Loucy (cell line): ENCODE results near the gene CAB39.

Source experiments
- H2AFZ ChIP-seq: fragments of 200-600 bp; sonication (generic); 2 replicates; pipeline ENCODE4 v1.6.0; 2016; ENCODE audit warnings: antibody characterized with exemption, mild to moderate bottlenecking, low read length, moderate library complexity
- H3F3A ChIP-seq: fragments of 200-600 bp; 2 replicates; pipeline ENCODE4 v1.6.0; 2016; ENCODE audit warnings: antibody characterized with exemption, low read depth, mild to moderate bottlenecking
- H3K27me3 ChIP-seq: fragments of 200-600 bp; sonication (generic); 2 replicates; pipeline ENCODE4 v1.6.1; 2014; ENCODE audit warnings: low read length, mild to moderate bottlenecking; ENCODE audit not compliant: insufficient read depth, poor library complexity, severe bottlenecking
- H3K36me3 ChIP-seq: fragments of 200-600 bp; sonication (generic); 2 replicates; pipeline ENCODE4 v1.6.1; 2016; ENCODE audit warnings: low read length; ENCODE audit not compliant: insufficient read depth
- H3K4me1 ChIP-seq: fragments of 200-600 bp; sonication (generic); 2 replicates; pipeline ENCODE4 v1.5.1; 2014; ENCODE audit warnings: low read length, mild to moderate bottlenecking; ENCODE audit not compliant: insufficient read depth, poor library complexity, severe bottlenecking
- H3K4me2 ChIP-seq: fragments of 200-600 bp; sonication (generic); 2 replicates; pipeline ENCODE4 v1.6.0; 2014; ENCODE audit warnings: antibody characterized with exemption, low read length, low read depth, mild to moderate bottlenecking; ENCODE audit not compliant: poor library complexity, severe bottlenecking
- H3K4me3 ChIP-seq: fragments of 200-600 bp; sonication (generic); 2 replicates; pipeline ENCODE4 v1.5.1; 2014; ENCODE audit warnings: low read length, mild to moderate bottlenecking, mixed read lengths; ENCODE audit not compliant: poor library complexity, severe bottlenecking
- H3K79me2 ChIP-seq: fragments of 200-600 bp; sonication (generic); 2 replicates; pipeline ENCODE4 v1.6.1; 2014; ENCODE audit warnings: low read length; ENCODE audit not compliant: insufficient read depth
- H3K9ac ChIP-seq: fragments of 200-600 bp; sonication (generic); 2 replicates; pipeline ENCODE4 v1.6.0; 2014; ENCODE audit warnings: mild to moderate bottlenecking, low read depth, low read length, moderate library complexity; ENCODE audit not compliant: poor library complexity, severe bottlenecking
- H3K9me2 ChIP-seq: fragments of 200-600 bp; sonication (generic); replicated peaks from 2 replicates; pipeline ENCODE4 v1.6.1; 2016; ENCODE audit warnings: low read depth, low read length, mixed read lengths
- H3K9me3 ChIP-seq: fragments of 200-600 bp; sonication (generic); 2 replicates; pipeline ENCODE4 v1.6.1; 2014; ENCODE audit warnings: mild to moderate bottlenecking, antibody characterized with exemption, low read length, low read depth; ENCODE audit not compliant: insufficient read depth
- H4K20me1 ChIP-seq: fragments of 200-600 bp; sonication (generic); 2 replicates; pipeline ENCODE4 v1.6.0; 2014; ENCODE audit warnings: antibody characterized with exemption, low read length, mild to moderate bottlenecking; ENCODE audit not compliant: insufficient read depth, poor library complexity, severe bottlenecking
- EZH2phosphoT487 ChIP-seq: fragments of 200-600 bp; IDR thresholded peaks from 2 replicates; pipeline ENCODE4 v1.6.1; 2018; ENCODE audit warnings: antibody characterized with exemption, mild to moderate bottlenecking, moderate library complexity, borderline replicate concordance
- TF ChIP-seq, protein P1 (sequence below): fragments of 200-600 bp; sonication (generic); conservative IDR thresholded peaks from 2 replicates; pipeline ENCODE4 v1.5.1; 2014; ENCODE audit warnings: mild to moderate bottlenecking, antibody characterized with exemption, low read length

The CAB39 gene

DNA sequence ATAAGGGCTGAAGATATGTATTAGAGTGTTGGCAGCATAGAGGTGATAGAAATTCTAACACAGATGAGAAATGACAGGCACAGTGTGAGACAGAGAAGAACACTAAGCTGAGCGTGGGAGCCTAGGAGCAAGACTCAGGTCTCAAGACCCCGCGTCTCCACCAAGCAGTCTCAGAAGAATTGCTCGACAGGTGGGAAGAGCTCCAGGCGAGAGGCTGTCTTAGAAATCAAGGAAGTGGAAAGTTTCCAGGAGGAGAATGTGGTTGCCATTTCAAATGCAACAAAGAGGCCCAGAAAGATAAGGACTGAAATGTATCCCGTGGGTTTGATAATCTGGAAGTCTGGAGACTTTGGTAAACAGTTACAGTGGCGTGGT lies 31.5 kb upstream of the CAB39 start:
- Histone ChIP-seq H3K4me2 (no peak overlapping the region), H3K27me3 (no peaks in the 10 kb centered on the region), H3K79me2 (no peaks in the 10 kb centered on the region), H3K4me1 (no peaks in the 10 kb centered on the region), H3F3A (no peaks in the 10 kb centered on the region), H2AFZ (no peak overlapping the region), H3K36me3 (no peaks in the 10 kb centered on the region), H3K9me3 (no peaks in the 10 kb centered on the region), H4K20me1 (no peaks in the 10 kb centered on the region), H3K9ac (no peak overlapping the region), H3K9me2 (no peaks in the 10 kb centered on the region), H3K4me3 (no peak overlapping the region)
- no peak for TF ChIP-seq EZH2phosphoT487
- TF ChIP-seq, protein P1, sequence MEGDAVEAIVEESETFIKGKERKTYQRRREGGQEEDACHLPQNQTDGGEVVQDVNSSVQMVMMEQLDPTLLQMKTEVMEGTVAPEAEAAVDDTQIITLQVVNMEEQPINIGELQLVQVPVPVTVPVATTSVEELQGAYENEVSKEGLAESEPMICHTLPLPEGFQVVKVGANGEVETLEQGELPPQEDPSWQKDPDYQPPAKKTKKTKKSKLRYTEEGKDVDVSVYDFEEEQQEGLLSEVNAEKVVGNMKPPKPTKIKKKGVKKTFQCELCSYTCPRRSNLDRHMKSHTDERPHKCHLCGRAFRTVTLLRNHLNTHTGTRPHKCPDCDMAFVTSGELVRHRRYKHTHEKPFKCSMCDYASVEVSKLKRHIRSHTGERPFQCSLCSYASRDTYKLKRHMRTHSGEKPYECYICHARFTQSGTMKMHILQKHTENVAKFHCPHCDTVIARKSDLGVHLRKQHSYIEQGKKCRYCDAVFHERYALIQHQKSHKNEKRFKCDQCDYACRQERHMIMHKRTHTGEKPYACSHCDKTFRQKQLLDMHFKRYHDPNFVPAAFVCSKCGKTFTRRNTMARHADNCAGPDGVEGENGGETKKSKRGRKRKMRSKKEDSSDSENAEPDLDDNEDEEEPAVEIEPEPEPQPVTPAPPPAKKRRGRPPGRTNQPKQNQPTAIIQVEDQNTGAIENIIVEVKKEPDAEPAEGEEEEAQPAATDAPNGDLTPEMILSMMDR, result no peak

DNA sequence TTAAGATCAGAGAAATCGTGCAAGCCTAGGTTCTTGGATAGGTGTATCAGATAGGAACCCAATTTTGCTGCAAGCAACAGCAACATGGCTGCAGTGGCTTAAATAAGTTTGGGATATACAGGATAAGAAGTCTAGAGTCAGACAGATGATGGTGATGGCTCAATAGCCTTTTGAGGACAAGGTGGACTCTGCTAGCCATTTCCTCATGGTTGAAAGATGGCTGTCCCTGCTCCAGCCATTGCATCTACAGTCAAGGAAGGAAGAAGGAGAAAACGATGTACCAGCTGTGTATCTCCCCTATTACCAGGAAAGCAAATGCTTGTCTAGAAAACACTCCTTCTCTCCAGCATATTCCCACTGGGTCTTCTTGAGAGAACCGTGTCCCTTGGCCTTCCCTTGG lies 30.1 kb upstream of the CAB39 start:
- H3K4me3 ChIP-seq, result no peak overlapping the region
- H3K9me3 ChIP-seq, result no peaks in the 10 kb centered on the region
- no peaks in the 10 kb centered on the region for H3K36me3 ChIP-seq
- no peaks in the 10 kb centered on the region for H3F3A ChIP-seq
- no peak overlapping the region for H2AFZ ChIP-seq
- no peaks in the 10 kb centered on the region for H3K4me1 ChIP-seq
- H3K27me3 ChIP-seq, result no peaks in the 10 kb centered on the region
- no peak overlapping the region for H3K9ac ChIP-seq
- H3K4me2 ChIP-seq, result no peak overlapping the region
- no peaks in the 10 kb centered on the region for H3K79me2 ChIP-seq
- no peaks in the 10 kb centered on the region for H4K20me1 ChIP-seq
- no peak for TF ChIP-seq EZH2phosphoT487
- TF ChIP-seq, protein P1, result no peak
- no peaks in the 10 kb centered on the region for H3K9me2 ChIP-seq

DNA sequence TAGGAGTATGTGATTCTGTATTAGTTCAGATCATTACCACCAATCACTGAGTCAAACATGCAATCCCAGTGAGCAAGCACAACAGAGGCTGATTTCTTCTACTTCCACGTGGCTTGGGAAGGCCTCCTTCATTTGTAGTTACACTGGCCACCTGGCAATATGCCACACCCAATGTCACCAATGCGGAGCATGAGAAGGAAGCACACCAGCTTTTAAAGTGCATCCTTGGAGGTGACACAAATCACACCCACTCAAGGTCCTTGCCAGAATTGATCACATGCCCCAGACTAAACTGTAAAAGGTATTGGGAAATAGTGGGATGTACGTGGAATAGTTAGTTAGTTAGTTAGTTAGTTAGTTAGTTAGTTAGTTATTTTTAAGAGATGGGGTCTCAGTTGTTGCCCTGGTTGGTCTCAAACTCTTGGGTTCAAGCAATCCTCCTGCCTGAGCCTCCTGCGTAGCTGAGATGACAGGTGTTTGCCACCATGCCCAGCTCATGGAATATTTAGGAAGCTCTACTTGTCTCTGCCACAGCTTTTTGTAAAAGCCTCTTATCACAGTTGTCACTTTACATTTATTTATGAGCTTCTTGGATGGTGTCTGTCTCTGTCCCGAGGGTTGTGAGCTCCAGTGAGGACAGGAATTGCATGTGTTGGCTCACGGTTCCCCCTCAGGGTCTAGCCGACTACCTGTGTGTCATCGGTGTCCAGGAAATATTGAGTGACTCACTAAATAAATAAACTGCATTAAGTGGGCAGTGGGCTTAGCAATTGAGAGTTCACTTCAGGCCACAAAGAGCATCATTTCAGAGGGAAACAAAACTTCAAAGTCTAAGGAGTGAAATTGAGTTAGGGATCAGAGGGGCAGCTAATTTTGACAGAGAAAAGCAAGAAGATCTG lies 28.1 kb upstream of the CAB39 start:
- no peak overlapping the region for H3K9ac ChIP-seq
- no peaks in the 10 kb centered on the region for H4K20me1 ChIP-seq
- no peak for TF ChIP-seq EZH2phosphoT487
- TF ChIP-seq, protein P1, result no peak
- no peaks in the 10 kb centered on the region for H3K9me3 ChIP-seq
- no peaks in the 10 kb centered on the region for H3K4me1 ChIP-seq
- H3K79me2 ChIP-seq, result no peaks in the 10 kb centered on the region
- no peaks in the 10 kb centered on the region for H3F3A ChIP-seq
- no peak overlapping the region for H3K4me2 ChIP-seq
- H3K4me3 ChIP-seq, result no peak overlapping the region
- no peaks in the 10 kb centered on the region for H3K27me3 ChIP-seq
- no peaks in the 10 kb centered on the region for H3K36me3 ChIP-seq
- H2AFZ ChIP-seq, result no peak overlapping the region
- no peaks in the 10 kb centered on the region for H3K9me2 ChIP-seq
